Muscle of arm (tissue), 12 donors: ENCODE measurements around the gene DPP6. TPM values are rescaled to one million over a fixed set of nuclear protein-coding genes. Genes with fewer than 3 reads are reported as not detected.

Source experiments
- DNase-seq: peaks from one replicate; pipeline ENCODE4 v3.0.0-alpha.2; 2013
- polyA plus RNA-seq, 12 donors: library from polyadenylated mRNA; unstranded; fragments of 120-200 nt; gene quantifications; one replicate each; pipeline ENCODE4 v1.2.1, GENCODE V29; 2013; ENCODE audit not compliant: insufficient read length in 12 of 12

Gene DPP6
- polyA plus RNA-seq, 12 donors, result 3.1 to 7.7 (median 5.7) TPM; not detected in 1

DNA sequence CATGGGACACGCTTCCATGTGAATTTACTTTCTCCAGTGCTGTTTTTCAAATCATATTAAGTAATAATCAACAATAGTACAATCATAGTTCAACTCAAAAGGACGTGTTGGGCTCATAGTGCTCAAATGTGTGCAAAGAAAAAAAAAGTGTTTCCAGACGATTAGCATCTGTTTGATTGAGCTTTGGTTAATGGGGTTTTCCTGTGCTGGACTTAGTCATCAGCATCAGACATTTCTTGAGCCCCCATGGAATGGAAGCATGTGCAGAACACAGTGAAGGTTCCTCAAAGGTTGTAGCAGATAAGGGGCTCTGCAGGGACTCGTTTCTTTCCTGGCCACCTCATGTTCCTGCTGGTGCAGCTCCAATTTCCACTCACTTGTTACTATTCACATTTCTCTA lies 716.8 kb downstream of the DPP6 start:
- DNase-seq, result no peak

- no peak for DNase-seq
Measured at GRCh38 chr7:154769527-154769926, 717.3 kb downstream of the DPP6 start.

DNA sequence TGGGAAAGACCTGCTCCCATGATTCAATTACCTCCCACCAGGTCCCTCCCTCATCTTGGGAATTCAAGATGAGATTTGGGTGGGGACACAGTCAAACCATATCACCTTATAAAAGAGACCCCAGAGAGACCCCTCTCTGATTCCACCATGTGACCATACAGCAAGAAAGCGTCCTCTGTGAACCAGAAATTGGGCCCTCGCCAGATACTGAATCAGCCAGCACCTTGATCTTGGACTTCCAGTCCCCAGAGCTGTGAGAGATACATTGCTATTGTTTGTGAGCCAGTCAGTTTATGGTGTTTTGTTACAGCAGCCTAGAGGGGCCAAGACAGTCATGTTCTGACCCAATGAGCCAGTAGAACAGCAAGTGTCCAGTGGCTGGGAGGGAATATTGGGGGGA lies 718.2 kb downstream of the DPP6 start:
- no peak for DNase-seq

GRCh38 chr7:154770962-154771361 lies 718.8 kb downstream of the DPP6 start:
- DNase-seq, result no peak

- DNase-seq, result no peak
Measured at GRCh38 chr7:154774303-154774969, 722.2 kb downstream of the DPP6 start.

- DNase-seq, result no peak
Measured at GRCh38 chr7:154775681-154776080, 723.5 kb downstream of the DPP6 start.

- DNase-seq, result no peak
Measured at GRCh38 chr7:154776350-154776749, 724.2 kb downstream of the DPP6 start.

DNA sequence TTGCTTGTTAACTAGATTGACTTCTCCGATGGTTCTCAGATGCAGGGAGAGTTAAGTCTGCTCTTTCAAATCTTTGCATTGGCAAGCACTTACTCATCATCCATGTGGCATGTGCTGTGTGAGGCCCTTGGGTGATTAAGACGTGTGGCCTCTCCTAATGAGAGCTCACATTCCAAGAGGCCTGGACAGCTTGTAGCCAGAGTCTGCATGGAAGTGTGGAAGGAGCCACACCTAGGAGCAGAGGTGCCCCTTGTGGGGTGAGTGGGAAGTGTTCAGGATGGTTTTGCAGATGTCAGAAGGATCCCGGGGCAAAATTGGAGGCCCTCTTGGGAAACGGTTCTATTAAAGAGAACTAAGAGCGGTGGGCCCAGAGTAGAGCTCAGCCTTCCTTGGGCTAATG lies 724.8 kb downstream of the DPP6 start:
- DNase-seq, result no peak

GRCh38 chr7:154777489-154777888 lies 725.3 kb downstream of the DPP6 start:
- no peak for DNase-seq

DNA sequence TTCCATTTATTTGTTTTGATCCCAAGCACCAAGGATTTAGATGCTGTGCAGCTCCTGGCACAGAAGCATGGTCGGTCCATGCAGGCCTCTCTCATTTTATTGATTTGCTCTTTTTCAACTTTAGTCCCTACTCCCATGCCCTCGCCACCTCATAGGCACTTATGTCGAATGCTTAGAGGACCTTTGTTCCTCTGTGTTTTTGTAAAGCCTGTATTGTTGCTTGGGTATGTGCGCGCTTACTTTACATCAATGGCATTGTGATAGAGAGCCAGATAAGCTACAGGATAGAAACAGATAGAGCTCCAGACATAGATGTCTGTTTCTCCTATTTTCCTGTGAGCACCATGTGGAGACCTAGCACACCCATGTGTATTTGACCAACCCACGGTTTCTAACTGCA lies 725.7 kb downstream of the DPP6 start:
- no peak for DNase-seq

- no peak for DNase-seq
Measured at GRCh38 chr7:154781369-154782303, 729.4 kb downstream of the DPP6 start.

DNA sequence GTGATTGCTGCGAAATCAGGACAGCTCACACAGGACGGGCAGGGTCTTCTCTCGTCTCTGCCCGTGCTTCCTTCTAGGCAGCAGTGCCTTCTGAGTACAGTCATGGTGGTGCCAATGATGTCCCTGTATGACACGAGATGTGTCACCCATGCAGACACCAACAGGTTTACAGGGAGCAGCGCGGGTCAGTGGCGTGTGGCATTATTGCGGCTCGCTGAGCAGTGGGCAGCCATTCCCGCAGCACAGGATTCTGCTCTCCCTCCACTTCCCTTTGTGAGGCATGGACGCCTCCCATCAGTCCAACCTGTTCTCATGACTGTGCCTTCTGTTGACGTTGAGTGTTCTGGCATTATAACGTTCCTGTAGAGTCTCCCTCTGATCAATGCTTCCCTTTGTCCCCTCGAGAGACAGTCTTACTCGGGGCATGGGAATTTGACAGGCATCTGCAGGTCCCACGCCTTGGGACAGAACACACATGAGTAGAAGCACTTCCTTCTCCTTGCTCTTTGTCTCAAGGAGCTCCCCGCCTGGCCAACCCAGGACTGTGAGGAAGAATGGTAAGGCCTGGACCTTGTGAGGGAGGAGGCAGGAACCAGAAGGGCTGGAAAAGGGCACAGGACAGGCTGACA lies 731.2 kb downstream of the DPP6 start:
- no peak for DNase-seq

GRCh38 chr7:154785898-154786297 lies 733.7 kb downstream of the DPP6 start:
- no peak for DNase-seq

DNA sequence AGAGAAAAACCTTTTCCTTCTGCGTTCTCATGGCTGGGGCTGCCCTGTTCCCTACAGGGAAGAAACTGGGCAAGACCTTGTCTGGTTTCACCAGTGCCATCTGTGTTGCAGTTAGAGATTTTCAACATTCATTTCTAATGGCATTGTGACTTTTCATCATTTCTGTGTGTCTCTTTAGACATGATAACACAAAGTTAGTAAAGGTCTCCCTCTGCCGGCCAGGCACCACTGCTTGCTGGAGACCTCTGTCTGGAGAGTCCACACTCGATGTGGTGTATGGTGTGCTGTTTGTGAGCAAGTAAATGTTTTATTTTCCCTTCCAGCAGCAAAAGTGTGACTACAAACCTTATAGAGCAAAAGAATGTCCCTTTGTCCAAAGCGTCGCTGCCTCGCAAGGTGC lies 737.2 kb downstream of the DPP6 start:
- DNase-seq, result no peak

DNA sequence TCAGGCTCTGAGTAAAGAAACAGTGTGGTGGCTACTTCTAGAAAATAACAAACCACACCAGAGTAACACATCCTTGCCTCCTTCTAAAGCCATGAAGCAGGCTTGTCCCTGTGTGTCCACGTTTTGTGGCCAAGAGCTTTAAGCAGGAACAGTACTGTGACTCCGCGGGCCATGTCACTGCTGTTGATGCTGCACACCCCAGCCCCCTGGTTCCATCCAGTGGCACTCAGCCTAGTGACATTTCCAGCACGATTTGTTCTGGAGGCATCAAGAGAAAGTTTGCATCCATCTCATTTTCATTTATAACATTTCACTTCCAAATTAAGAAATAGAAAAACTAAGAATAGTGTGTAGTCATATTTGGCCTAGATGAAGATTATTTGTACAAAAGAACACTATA lies 739.4 kb downstream of the DPP6 start:
- DNase-seq, result no peak

- DNase-seq, result no peak
Measured at GRCh38 chr7:154792436-154793055, 740.3 kb downstream of the DPP6 start.

GRCh38 chr7:154794147-154794780 lies 742.1 kb downstream of the DPP6 start:
- DNase-seq, result no peak

- no peak for DNase-seq
Measured at GRCh38 chr7:154795014-154795413, 742.8 kb downstream of the DPP6 start.

DNA sequence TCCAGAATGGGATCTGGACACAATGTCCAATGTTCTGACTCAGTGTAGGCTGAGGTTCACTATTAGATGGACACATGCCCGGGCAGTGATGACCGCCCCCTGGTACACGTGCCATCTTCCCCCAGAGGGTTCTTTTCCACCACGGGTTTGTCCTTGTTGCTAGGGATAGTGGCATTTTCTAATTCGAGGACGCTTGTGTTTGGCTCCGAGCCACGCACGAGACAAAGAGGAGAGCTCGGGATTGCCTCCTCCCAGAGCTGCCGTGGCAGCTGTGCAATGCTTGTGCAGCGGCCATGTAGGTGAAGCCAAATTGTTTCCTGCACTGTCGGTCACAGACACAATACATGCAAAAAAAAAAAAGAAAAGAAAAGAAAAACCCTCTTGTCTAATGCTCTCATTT lies 743.2 kb downstream of the DPP6 start:
- DNase-seq, result no peak

- no peak for DNase-seq
Measured at GRCh38 chr7:154804449-154804848, 752.3 kb downstream of the DPP6 start.

DNA sequence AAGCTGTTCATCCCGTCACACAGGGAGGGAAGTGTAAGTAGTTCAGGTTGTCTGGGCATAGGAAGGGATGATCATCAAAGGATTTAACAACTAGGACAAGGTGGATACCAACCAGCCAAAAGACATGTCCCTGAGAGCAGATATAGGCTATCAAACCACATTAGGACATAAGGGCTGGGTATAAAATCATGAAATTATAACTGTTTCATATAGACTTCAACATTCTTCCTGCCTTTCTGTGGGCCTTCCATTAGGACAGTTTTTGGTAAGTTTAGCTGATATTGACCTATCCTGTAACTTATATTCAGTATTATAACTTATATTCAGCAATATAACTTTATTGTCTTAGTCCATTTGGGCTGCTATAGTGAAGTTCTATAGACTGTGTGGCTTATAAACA lies 759.8 kb downstream of the DPP6 start:
- no peak for DNase-seq
